PFSK-1 (cell line): ENCODE data around the gene SLC8A1.

ENCODE experiments used
- FOXP2 ChIP-seq: optimal IDR thresholded peaks from 2 replicates; pipeline ENCODE3; 2011; ENCODE audit warnings: borderline replicate concordance, control low read depth, inconsistent platforms; ENCODE audit not compliant: insufficient read depth; ENCODE audit errors: extremely low read length, extremely low read depth
- POLR2AphosphoS5 ChIP-seq: IDR thresholded peaks from 2 replicates; pipeline ENCODE4 v1.6.1; 2012; ENCODE audit warnings: low read depth, mild to moderate bottlenecking, control low read depth, low read length, moderate library complexity
- SIN3A ChIP-seq: IDR thresholded peaks from 2 replicates; pipeline ENCODE4 v1.6.1; 2012; ENCODE audit warnings: mild to moderate bottlenecking, low read length, moderate library complexity, borderline replicate concordance; ENCODE audit not compliant: insufficient read depth
- TAF1 ChIP-seq: IDR thresholded peaks from 2 replicates; pipeline ENCODE4 v1.6.1; 2012; ENCODE audit warnings: low read length, control low read depth, borderline replicate concordance; ENCODE audit not compliant: insufficient read depth
- TF ChIP-seq, protein P1 (sequence below), 2 experiments: IDR thresholded peaks; 2 replicates each; pipeline versions ENCODE4 v1.6.1 to v1.8.0; 2011 to 2012; ENCODE audit warnings: low read depth in 2 of 2, low read length in 2 of 2, control low read depth in 1 of 2, inconsistent platforms in 1 of 2, mild to moderate bottlenecking in 1 of 2, moderate library complexity in 1 of 2; ENCODE audit not compliant: insufficient read depth in 1 of 2

The SLC8A1 gene

GRCh38 chr2:40363231-40363630 lies 88.7 kb downstream of the SLC8A1 start:
- TF ChIP-seq POLR2AphosphoS5: no peak

GRCh38 chr2:40361478-40361877 lies 90.4 kb downstream of the SLC8A1 start:
- no peak for TF ChIP-seq TAF1
- no peak for TF ChIP-seq POLR2AphosphoS5
- TF ChIP-seq FOXP2: no peak
- TF ChIP-seq, protein P1, sequence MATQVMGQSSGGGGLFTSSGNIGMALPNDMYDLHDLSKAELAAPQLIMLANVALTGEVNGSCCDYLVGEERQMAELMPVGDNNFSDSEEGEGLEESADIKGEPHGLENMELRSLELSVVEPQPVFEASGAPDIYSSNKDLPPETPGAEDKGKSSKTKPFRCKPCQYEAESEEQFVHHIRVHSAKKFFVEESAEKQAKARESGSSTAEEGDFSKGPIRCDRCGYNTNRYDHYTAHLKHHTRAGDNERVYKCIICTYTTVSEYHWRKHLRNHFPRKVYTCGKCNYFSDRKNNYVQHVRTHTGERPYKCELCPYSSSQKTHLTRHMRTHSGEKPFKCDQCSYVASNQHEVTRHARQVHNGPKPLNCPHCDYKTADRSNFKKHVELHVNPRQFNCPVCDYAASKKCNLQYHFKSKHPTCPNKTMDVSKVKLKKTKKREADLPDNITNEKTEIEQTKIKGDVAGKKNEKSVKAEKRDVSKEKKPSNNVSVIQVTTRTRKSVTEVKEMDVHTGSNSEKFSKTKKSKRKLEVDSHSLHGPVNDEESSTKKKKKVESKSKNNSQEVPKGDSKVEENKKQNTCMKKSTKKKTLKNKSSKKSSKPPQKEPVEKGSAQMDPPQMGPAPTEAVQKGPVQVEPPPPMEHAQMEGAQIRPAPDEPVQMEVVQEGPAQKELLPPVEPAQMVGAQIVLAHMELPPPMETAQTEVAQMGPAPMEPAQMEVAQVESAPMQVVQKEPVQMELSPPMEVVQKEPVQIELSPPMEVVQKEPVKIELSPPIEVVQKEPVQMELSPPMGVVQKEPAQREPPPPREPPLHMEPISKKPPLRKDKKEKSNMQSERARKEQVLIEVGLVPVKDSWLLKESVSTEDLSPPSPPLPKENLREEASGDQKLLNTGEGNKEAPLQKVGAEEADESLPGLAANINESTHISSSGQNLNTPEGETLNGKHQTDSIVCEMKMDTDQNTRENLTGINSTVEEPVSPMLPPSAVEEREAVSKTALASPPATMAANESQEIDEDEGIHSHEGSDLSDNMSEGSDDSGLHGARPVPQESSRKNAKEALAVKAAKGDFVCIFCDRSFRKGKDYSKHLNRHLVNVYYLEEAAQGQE (IDR thresholded peaks at IDR 0.05; ENCODE audit: insufficient read depth in 1 of 2, low read depth in 2 of 2, low read length in 2 of 2): no peak
- no peak for TF ChIP-seq SIN3A

DNA sequence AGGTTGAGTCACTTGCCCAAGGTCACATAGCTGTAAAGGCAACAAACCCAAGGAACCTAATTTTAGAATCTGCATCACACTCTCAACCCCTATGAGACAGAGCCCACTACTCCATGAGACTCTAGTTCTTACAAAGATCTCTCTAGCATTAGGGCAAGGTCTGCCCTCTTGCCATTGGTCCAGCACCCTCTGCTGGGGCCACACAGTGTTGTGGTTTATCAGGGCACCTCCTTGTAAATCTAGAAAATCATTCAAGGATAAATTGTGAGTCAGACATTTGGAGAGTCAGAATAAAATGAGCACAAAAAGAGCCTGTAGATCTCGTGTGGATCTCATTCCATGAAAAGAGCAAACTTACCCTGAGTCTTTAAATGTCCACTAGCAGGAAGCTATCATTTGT lies 91.2 kb downstream of the SLC8A1 start:
- TF ChIP-seq, protein P1 (IDR thresholded peaks at IDR 0.05; ENCODE audit: insufficient read depth in 1 of 2, low read depth in 2 of 2, low read length in 2 of 2): no peak
- TF ChIP-seq POLR2AphosphoS5 (no peak), FOXP2 (no peak), SIN3A (no peak), TAF1 (no peak)

GRCh38 chr2:40359811-40360210 lies 92.1 kb downstream of the SLC8A1 start:
- TF ChIP-seq POLR2AphosphoS5 (no peak), SIN3A (no peak), FOXP2 (no peak), TAF1 (no peak)
- TF ChIP-seq, protein P1 (IDR thresholded peaks at IDR 0.05; ENCODE audit: insufficient read depth in 1 of 2, low read depth in 2 of 2, low read length in 2 of 2): no peak

GRCh38 chr2:40358783-40359182 lies 93.1 kb downstream of the SLC8A1 start:
- no peak for TF ChIP-seq TAF1
- TF ChIP-seq POLR2AphosphoS5: no peak
- TF ChIP-seq, protein P1 (IDR thresholded peaks at IDR 0.05; ENCODE audit: insufficient read depth in 1 of 2, low read depth in 2 of 2, low read length in 2 of 2): no peak
- no peak for TF ChIP-seq FOXP2
- TF ChIP-seq SIN3A: no peak

GRCh38 chr2:40357667-40358066 lies 94.2 kb downstream of the SLC8A1 start:
- TF ChIP-seq, protein P1 (IDR thresholded peaks at IDR 0.05; ENCODE audit: insufficient read depth in 1 of 2, low read depth in 2 of 2, low read length in 2 of 2): no peak
- no peak for TF ChIP-seq SIN3A
- TF ChIP-seq FOXP2: no peak
- no peak for TF ChIP-seq POLR2AphosphoS5
- TF ChIP-seq TAF1: no peak
